Measurements from ENCODE around the gene LTBP1.
"Not testable (repeated sequence)": the region's sequence is repeated elsewhere in the genome, so short reads cannot be mapped to it uniquely, and the experiment has no call there.

Gene LTBP1

DNA sequence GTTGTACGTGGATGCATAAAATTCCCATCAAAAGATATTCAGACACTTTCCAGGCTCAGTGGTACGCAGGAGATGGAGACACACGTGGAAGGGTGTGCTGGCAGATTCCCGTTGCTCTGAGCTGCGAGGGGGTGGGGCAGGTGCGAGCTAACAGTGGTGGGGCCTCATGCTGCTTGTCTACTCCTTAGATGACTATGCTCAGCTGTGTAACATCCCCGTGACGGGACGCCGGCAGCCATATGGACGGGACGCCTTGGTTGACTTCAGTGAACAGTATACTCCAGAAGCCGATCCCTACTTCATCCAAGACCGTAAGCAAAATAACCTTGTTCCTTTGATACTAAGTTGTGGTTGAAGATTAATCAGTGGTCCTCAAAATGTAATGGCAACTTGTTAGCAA lies 442.2 kb downstream of the LTBP1 start:
- DNase-seq (ENCODE audit: low spot score): no peak

DNA sequence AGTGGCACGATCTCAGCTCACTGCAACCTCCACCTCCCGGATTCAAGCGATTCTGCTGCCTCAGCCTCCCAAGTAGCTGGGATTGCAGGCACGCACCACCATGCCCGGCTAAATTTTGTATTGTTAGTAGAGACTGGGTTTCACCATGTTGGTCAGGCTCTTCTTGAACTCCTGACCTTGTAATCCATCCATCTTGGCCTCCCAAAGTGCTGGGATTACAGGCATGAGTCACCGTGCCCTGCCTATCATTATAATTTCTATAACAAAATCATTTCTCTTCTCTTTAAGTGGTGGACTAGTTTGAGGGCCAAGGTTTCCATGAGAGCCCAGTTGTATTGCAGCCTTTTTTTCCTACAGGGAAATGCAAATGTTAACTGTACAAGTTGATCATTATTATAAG lies 442.9 kb downstream of the LTBP1 start:
- not testable (repeated sequence) for DNase-seq (ENCODE audit: low spot score)

- no peak for DNase-seq (ENCODE audit: low spot score)
Measured at GRCh38 chr2:33391529-33392255, 444.9 kb downstream of the LTBP1 start.

DNA sequence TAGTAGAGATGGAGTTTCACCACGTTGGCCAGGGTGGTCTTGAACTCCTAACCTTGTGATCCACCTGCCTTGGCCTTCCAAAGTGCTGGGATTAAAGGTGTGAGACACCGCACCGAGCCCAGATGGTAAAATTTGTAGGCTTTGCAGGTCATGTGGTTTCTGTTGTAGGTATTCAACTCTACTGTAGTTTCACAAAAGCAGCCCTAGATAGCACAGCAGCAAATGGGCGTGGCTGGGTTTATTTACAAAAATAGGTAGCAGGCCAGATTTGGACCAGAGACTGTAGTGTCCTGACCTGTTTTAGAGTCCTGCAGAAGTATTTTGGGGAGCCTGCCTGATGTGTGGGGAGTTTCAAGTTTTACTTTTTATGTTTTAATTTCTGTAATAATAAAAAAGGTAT lies 445.6 kb downstream of the LTBP1 start:
- no peak for DNase-seq (ENCODE audit: low spot score)

DNA sequence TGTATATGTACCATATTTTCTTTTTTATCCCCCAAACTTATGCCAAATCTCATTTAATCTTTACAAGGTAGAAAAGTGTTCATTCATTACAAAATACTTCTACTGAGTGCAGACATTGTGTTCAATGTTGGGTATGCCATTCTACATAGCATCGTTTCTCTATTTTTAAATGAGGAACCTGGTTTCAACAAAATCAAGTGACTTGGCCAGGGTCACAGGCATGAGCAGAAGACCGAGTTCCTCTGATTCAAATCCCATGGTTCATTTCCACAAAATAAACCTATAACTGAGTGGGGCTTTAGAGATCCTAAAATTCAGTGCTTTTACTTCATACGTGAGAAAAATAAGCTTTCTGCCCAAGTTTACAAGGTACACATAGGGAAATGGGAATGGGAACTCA lies 448.3 kb downstream of the LTBP1 start:
- DNase-seq (ENCODE audit: low spot score): no peak

DNA sequence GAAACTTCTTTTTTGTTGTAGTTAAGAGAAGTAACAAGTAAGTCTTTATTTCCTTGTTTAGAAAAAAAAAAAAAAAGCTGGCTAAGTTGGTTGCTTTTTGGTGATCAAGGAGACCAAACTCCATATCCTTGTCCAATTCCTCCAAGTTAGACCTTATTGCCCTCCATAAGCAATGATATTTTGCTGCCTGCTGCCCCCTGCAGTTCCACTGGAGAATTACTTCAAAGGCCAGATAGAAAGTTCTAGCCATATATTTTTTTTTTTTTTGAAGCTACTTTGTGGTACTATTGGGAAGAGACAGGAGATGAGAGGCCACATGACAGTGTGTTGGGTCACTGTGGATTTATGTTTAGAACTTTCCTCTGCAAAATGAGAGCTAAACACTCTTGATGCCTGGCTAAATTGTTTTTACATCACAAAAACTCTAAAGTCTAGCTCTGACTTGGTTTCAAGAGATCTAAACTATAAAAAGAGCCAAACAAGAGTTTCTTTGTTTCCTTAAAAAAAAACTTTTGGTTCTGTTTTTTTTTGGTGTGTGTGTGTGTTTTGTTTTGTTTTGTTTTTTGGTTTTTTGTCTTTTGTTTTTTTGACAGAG lies 449.0 kb downstream of the LTBP1 start:
- peak; percentile 31 for DNase-seq (ENCODE audit: low spot score)

DNA sequence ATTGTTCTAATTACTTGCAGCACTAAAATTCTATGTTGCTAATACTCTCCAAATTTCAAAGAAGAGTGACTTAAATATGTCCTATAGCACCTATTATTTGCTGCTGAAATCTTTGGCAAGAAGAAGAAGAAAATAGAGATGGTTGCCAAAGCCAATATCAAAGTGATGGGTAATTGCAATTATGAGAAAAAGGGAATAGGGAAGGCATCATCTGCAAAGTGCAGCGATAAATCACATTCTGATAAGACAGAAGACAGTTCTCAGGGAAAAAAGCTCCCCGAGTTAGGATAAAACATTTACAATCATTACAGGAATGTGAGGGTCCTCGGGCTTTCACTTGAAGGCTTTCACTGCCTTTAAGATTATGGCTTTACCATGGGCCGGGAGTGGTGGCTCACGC lies 457.6 kb downstream of the LTBP1 start:
- no peak for DNase-seq (ENCODE audit: low spot score)

DNA sequence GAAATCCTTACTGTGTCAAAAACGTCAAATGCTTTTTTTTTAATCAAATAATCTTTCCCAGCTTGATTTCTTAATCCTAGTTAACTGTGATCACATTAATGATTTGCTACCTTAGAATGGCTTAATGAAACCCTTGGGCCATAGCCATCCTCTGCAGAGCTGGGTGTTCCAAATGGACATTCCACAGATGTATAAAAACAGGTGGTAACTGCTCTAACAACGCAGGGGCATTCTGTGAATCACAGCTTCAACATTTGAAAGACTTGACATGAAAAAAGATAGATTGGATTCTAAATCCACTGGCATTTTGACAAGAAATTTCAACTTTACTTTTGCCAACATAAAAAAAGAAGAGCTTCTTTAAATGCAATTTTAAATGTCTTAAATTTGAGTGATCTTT lies 459.9 kb downstream of the LTBP1 start:
- DNase-seq (ENCODE audit: low spot score): no peak

GRCh38 chr2:33408109-33408508 lies 461.4 kb downstream of the LTBP1 start:
- DNase-seq (ENCODE audit: low spot score): no peak

DNA sequence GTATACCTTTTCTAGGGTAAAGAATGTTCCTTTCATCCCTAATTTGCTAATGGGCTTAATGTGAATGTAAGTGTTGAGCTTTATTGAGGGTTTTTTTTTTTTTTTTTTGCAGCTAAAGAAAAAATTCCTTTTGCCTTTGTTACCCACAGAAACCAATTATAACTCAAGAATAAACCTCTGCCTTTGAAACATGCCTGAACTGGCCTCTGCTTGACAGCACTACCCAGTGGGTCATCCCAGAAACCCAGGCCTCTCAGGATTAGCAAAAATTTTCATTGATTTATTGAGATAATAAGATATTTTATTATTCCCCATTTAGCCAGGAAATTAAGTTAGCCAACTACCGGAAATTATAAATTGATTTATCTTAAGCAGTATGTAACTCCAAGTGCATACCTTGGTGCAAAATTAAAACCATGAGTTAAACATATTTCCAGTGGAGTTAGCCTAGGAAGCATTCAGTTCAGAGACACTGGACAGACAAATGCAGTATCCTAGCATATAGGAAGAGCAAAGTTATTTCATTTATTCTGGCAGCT lies 462.7 kb downstream of the LTBP1 start:
- no peak for DNase-seq (ENCODE audit: low spot score)

DNA sequence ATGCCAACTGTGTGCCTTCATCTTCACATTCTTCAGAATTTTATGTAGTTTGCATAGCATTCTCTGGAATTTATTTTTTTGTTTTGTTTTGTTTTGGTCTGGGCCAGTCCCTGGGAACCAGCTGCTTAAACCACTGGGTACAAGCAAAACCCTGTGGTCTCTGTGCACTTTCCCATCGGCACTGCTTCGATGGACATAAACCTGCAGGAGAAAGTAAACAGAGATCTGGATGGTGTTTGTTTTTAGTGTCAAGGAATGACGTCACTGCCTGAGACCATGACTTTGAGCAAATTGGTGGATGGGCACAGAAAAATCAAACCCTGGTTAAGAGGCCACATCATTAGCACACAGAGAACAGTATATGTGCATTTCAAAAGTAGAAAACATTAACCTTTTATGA lies 465.0 kb downstream of the LTBP1 start:
- no peak for DNase-seq (ENCODE audit: low spot score)

- peak; percentile 52 for DNase-seq (ENCODE audit: low spot score)
Measured at GRCh38 chr2:33412920-33413319, 466.2 kb downstream of the LTBP1 start.

- no peak for DNase-seq (ENCODE audit: low spot score)
Measured at GRCh38 chr2:33419581-33420200, 472.9 kb downstream of the LTBP1 start.

GRCh38 chr2:33420726-33421125 lies 474.0 kb downstream of the LTBP1 start:
- no peak for DNase-seq (ENCODE audit: low spot score)

DNA sequence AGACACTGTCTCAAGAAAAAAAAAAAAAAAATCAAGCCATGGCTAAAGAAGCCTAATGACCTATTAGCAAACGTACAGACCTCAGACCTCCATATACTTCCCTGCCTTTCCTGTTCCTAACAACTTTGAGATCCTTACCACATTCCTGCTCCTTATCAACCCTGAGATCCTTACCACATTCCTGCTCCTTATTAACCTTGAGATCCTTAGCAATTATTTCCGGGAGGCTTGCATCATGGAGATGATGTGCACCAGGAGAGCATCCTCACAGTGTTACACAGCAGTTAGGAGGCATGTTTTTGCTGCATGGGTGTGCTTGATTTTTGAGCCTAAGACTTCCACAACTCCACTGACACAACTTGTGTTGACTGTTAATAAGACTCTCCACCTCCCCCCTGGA lies 475.1 kb downstream of the LTBP1 start:
- no peak for DNase-seq (ENCODE audit: low spot score)

GRCh38 chr2:33425161-33425560 lies 478.4 kb downstream of the LTBP1 start:
- DNase-seq (ENCODE audit: low spot score): no peak

GRCh38 chr2:33425586-33426031 lies 478.9 kb downstream of the LTBP1 start:
- DNase-seq (ENCODE audit: low spot score): no peak

DNA sequence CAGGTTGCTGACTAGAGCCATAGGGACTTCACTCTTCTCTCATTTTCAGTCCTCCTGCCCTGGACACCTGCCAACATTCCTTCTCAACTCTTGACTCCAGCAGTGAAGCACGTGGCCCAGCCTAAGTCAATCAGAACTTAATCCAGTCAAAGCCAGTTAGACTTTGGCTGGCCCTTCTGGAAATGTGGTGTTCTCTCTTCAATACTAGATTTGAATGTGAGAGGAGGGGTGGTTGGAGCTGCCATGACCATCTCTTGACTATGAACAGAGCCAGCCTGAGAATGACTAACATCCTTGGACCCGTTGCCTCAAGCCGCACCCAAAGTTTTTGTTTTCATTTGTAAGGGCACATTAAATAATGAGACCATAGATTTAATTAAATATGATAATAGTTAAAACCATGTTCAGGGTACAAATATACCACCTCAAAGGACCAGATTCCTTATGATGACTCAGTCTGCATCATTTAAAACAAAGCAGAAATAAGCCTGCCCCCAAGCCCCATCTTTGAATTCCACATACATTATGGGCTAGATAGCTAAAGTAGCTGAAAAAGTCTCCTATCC lies 480.0 kb downstream of the LTBP1 start:
- DNase-seq (ENCODE audit: low spot score): no peak

- DNase-seq (ENCODE audit: low spot score): no peak
Measured at GRCh38 chr2:33430077-33430476, 483.3 kb downstream of the LTBP1 start.

- DNase-seq (ENCODE audit: low spot score): no peak
Measured at GRCh38 chr2:33430856-33431255, 484.1 kb downstream of the LTBP1 start.

DNA sequence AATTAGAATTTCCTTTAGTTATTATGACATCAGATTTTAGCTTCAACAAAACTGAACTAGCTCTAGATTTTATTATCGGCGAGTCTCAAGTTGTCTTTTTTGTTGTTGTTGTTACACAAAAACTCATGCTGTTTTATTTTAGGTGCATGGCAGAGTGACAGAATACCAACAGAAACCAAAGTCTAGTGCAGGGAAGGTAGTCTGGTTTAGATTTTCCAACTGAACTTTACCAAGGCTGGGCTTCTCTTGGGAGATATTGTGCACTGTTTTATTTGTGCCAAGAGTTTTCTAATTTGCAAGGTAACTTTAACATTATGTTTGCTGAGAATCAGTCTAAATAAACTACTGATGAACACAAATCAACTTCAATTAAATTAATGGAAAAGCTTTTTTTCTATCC lies 486.1 kb downstream of the LTBP1 start:
- DNase-seq (ENCODE audit: low spot score): no peak

GRCh38 chr2:33433279-33434235 lies 486.8 kb downstream of the LTBP1 start:
- DNase-seq (ENCODE audit: low spot score): no peak
